Measurements from ENCODE around the gene TCL1B.

TCL1B gene

DNA sequence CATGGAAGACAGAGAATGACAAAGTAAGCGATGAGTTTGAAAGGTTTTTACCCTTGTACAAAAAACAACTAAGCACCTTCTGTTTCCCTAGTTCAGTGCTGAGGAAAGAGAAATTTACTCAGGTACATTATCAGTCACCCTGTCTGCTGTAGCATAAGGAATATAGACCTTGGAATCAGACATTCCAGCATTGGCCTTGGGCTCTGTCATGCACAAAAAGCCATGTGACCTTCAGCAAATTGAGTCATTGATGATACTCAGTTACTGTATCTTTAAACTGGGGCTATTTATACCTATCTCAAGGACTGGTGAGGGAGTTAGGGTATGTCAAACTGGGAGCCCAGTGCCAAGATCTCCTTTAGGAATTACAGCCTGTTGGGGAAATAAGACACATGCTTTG is 47.0 kb downstream of the TCL1B start:
- ChIA-PET CTCF (no interaction called here), POLR2A (no interaction called here)
- TF ChIP-seq, protein P1, sequence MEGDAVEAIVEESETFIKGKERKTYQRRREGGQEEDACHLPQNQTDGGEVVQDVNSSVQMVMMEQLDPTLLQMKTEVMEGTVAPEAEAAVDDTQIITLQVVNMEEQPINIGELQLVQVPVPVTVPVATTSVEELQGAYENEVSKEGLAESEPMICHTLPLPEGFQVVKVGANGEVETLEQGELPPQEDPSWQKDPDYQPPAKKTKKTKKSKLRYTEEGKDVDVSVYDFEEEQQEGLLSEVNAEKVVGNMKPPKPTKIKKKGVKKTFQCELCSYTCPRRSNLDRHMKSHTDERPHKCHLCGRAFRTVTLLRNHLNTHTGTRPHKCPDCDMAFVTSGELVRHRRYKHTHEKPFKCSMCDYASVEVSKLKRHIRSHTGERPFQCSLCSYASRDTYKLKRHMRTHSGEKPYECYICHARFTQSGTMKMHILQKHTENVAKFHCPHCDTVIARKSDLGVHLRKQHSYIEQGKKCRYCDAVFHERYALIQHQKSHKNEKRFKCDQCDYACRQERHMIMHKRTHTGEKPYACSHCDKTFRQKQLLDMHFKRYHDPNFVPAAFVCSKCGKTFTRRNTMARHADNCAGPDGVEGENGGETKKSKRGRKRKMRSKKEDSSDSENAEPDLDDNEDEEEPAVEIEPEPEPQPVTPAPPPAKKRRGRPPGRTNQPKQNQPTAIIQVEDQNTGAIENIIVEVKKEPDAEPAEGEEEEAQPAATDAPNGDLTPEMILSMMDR (IDR thresholded peaks at IDR 0.05; ENCODE audit: control extremely low read depth, extremely low read depth, low read depth, missing control alignments), result no peak
- no peak for DNase-seq (ENCODE audit: extremely low spot score)

DNA sequence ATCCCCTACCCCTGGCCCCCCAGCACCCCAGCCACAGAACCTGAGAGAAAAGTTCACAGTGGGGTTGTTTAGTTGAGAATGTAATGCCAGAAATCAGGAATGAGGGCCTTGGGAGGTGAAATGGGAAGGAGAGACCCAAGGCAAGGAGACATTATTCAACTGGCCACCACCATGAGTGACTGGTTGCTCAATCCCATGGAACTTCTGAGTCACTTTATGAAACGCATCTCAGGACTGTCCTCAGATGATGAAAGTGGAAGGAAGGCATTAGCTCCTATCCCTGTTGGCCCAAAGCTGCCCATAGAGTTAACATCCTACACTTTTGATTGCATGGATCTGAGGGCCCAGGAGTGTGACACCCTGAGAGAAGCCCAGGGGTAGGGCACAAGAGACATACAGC is 53.1 kb downstream of the TCL1B start:
- POLR2A ChIA-PET, result no interaction called here
- DNase-seq (ENCODE audit: extremely low spot score), result no peak
- TF ChIP-seq, protein P1 (IDR thresholded peaks at IDR 0.05; ENCODE audit: control extremely low read depth, extremely low read depth, low read depth, missing control alignments), result no peak
- CTCF ChIA-PET, result interaction anchor here (0.9 kb wide), 1 partner anchor 14 kb away, joined by 3 read pairs; no protein-coding TSS in a partner anchor

DNA sequence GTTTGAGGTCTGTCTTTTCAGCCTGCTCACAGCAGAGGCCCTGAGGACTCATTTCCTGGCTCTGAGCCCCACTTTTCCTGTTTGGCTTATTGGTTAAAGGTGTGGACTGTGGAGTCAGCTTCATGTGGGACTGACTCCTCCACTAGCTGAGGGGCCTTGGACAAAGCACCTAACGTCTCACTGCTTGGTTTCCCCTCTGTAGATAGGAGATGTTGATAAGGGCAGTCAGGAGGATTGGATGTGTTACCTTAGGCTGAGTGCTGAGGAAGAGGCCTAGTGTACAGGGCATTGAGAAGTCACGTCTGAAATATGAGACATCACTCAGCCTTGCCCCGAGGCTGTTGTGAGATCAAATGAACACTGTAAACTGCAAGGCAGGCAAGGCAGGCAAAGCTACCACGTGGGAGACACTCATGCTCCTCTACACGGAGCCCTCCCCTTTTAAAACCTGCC is 54.8 kb downstream of the TCL1B start:
- POLR2A ChIA-PET, result no interaction called here
- no peak for DNase-seq (ENCODE audit: extremely low spot score)
- TF ChIP-seq, protein P1 (IDR thresholded peaks at IDR 0.05; ENCODE audit: control extremely low read depth, extremely low read depth, low read depth, missing control alignments), result no peak
- CTCF ChIA-PET, result interaction anchor here (1.1 kb wide), 1 partner anchor 25 kb away, joined by 3 read pairs; no protein-coding TSS in a partner anchor

DNA sequence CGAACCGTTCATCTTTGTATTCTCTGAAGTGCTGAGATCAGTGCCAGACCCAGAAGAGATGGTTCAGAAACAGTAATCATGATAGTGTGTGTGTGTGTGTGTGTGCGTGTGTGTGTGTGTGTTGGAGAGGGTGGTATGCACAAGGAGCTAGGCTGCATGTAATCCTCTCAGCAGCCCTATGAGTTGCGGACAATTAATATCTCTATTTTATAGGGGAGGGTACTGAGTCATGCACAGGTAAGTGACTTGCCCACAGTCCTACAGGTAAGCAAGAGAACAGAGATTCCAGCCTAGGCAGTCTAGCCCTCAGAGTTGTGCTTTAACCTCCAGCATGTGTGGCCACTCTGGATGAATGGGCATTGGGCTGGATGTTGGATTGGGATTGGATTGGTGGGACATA is 55.6 kb downstream of the TCL1B start:
- TF ChIP-seq, protein P1 (IDR thresholded peaks at IDR 0.05; ENCODE audit: control extremely low read depth, extremely low read depth, low read depth, missing control alignments), result no peak
- CTCF ChIA-PET, result interaction anchor here (0.8 kb wide), 1 partner anchor 127 kb away, joined by 3 read pairs; no protein-coding TSS in a partner anchor
- DNase-seq (ENCODE audit: extremely low spot score), result no peak
- POLR2A ChIA-PET, result no interaction called here

Data from GM10248 (cell line).